Muscle layer of colon (tissue), 2 donors: ENCODE data around the gene CLIC3.

Experiments
- H3K27ac ChIP-seq: one replicate; pipeline ENCODE4 v1.7.0; 2013; ENCODE audit warnings: low read depth, mild to moderate bottlenecking, low read length, moderate library complexity
- H3K27me3 ChIP-seq, 2 donors: one replicate each; pipeline ENCODE4 v1.7.0; 2013; ENCODE audit warnings: low read length in 2 of 2, mild to moderate bottlenecking in 2 of 2; ENCODE audit not compliant: insufficient read depth in 2 of 2, control insufficient read depth in 1 of 2
- H3K36me3 ChIP-seq: one replicate; pipeline ENCODE4 v1.7.0; 2013; ENCODE audit warnings: mild to moderate bottlenecking, low read length; ENCODE audit not compliant: insufficient read depth
- H3K4me1 ChIP-seq: one replicate; pipeline ENCODE4 v1.7.0; 2013; ENCODE audit warnings: mild to moderate bottlenecking, low read length; ENCODE audit not compliant: insufficient read depth
- H3K4me3 ChIP-seq, 2 donors: one replicate each; pipeline ENCODE4 v1.7.0; 2013; ENCODE audit warnings: low read length in 2 of 2, low read depth in 1 of 2, mild to moderate bottlenecking in 1 of 2, moderate library complexity in 1 of 2
- H3K9ac ChIP-seq: one replicate; pipeline ENCODE4 v1.7.0; 2013; ENCODE audit warnings: low read length
- H3K9me3 ChIP-seq: one replicate; pipeline ENCODE4 v1.7.0; 2013; ENCODE audit warnings: mild to moderate bottlenecking, low read length
- donor health status: abdominal sarcoma.
- donor health status: Adenocarcinoma of cecum.

CLIC3 gene

GRCh38 chr9:137014166-137014565, 17.8 kb upstream of the CLIC3 start:
- no peaks in the 10 kb centered on the region for H3K9me3 ChIP-seq
- no peaks in the 10 kb centered on the region for H3K4me1 ChIP-seq
- H3K9ac ChIP-seq, result no peak overlapping the region
- no peak overlapping the region for H3K27ac ChIP-seq
- no peak overlapping the region for H3K4me3 ChIP-seq
- H3K36me3 ChIP-seq, result peaks cover 9% of the 10 kb centered on the region
- H3K27me3 ChIP-seq, result no peaks in the 10 kb centered on the region

- no peaks in the 10 kb centered on the region for H3K27me3 ChIP-seq
- H3K36me3 ChIP-seq, result peaks cover 9% of the 10 kb centered on the region
- H3K4me3 ChIP-seq, result no peak overlapping the region
- no peaks in the 10 kb centered on the region for H3K4me1 ChIP-seq
- H3K9ac ChIP-seq, result no peak overlapping the region
- no peak overlapping the region for H3K27ac ChIP-seq
- no peaks in the 10 kb centered on the region for H3K9me3 ChIP-seq
Measured at GRCh38 chr9:137013571-137013940, 17.2 kb upstream of the CLIC3 start.

GRCh38 chr9:137012694-137013570, 16.6 kb upstream of the CLIC3 start:
- no peaks in the 10 kb centered on the region for H3K9me3 ChIP-seq
- no peaks in the 10 kb centered on the region for H3K4me1 ChIP-seq
- H3K27me3 ChIP-seq, result no peaks in the 10 kb centered on the region
- no peak overlapping the region for H3K4me3 ChIP-seq
- H3K27ac ChIP-seq, result no peak overlapping the region
- H3K9ac ChIP-seq, result no peak overlapping the region
- peaks cover 9% of the 10 kb centered on the region for H3K36me3 ChIP-seq

GRCh38 chr9:137011907-137012675, 15.7 kb upstream of the CLIC3 start:
- no peaks in the 10 kb centered on the region for H3K27me3 ChIP-seq
- no peak overlapping the region for H3K9ac ChIP-seq
- H3K36me3 ChIP-seq, result peaks cover 9% of the 10 kb centered on the region
- no peaks in the 10 kb centered on the region for H3K9me3 ChIP-seq
- H3K27ac ChIP-seq, result no peak overlapping the region
- no peaks in the 10 kb centered on the region for H3K4me1 ChIP-seq
- H3K4me3 ChIP-seq, result no peak overlapping the region

GRCh38 chr9:137011156-137011555, 14.8 kb upstream of the CLIC3 start:
- no peak overlapping the region for H3K9ac ChIP-seq
- H3K36me3 ChIP-seq, result peaks cover 9% of the 10 kb centered on the region
- H3K4me3 ChIP-seq, result no peak overlapping the region
- H3K4me1 ChIP-seq, result no peaks in the 10 kb centered on the region
- H3K27ac ChIP-seq, result no peak overlapping the region
- no peaks in the 10 kb centered on the region for H3K27me3 ChIP-seq
- no peaks in the 10 kb centered on the region for H3K9me3 ChIP-seq

- Histone ChIP-seq H3K9me3 (no peaks in the 10 kb centered on the region), H3K36me3 (peaks cover 9% of the 10 kb centered on the region), H3K4me3 (no peak overlapping the region), H3K27me3 (no peaks in the 10 kb centered on the region), H3K27ac (no peak overlapping the region), H3K4me1 (no peaks in the 10 kb centered on the region), H3K9ac (no peak overlapping the region)
Measured at GRCh38 chr9:137009938-137010732, 13.8 kb upstream of the CLIC3 start.

- H3K9ac ChIP-seq, result no peak overlapping the region
- peaks cover 9% of the 10 kb centered on the region for H3K36me3 ChIP-seq
- no peaks in the 10 kb centered on the region for H3K27me3 ChIP-seq
- H3K9me3 ChIP-seq, result no peaks in the 10 kb centered on the region
- H3K4me3 ChIP-seq, result no peak overlapping the region
- H3K4me1 ChIP-seq, result no peaks in the 10 kb centered on the region
- no peak overlapping the region for H3K27ac ChIP-seq
Measured at GRCh38 chr9:137009217-137009616, 12.8 kb upstream of the CLIC3 start.

GRCh38 chr9:137008312-137008711, 11.9 kb upstream of the CLIC3 start:
- H3K27ac ChIP-seq, result no peak overlapping the region

GRCh38 chr9:137007816-137008270, 11.5 kb upstream of the CLIC3 start:
- no peak overlapping the region for H3K9ac ChIP-seq
- no peaks in the 10 kb centered on the region for H3K4me1 ChIP-seq
- H3K9me3 ChIP-seq, result no peaks in the 10 kb centered on the region
- H3K27ac ChIP-seq, result no peak overlapping the region
- H3K36me3 ChIP-seq, result peaks cover 9% of the 10 kb centered on the region
- H3K4me3 ChIP-seq, result no peak overlapping the region
- no peaks in the 10 kb centered on the region for H3K27me3 ChIP-seq

More at GRCh38 chr9:137008312-137008711, 11.9 kb upstream of the CLIC3 start:
- no peaks in the 10 kb centered on the region for H3K4me1 ChIP-seq
- no peaks in the 10 kb centered on the region for H3K9me3 ChIP-seq
- H3K36me3 ChIP-seq, result peaks cover 9% of the 10 kb centered on the region
- H3K27me3 ChIP-seq, result no peaks in the 10 kb centered on the region
- H3K9ac ChIP-seq, result no peak overlapping the region
- H3K4me3 ChIP-seq, result no peak overlapping the region

- H3K36me3 ChIP-seq, result peaks cover 9% of the 10 kb centered on the region
- H3K9ac ChIP-seq, result no peak overlapping the region
- no peak overlapping the region for H3K27ac ChIP-seq
- no peaks in the 10 kb centered on the region for H3K27me3 ChIP-seq
- no peaks in the 10 kb centered on the region for H3K9me3 ChIP-seq
- H3K4me3 ChIP-seq, result no peak overlapping the region
- H3K4me1 ChIP-seq, result no peaks in the 10 kb centered on the region
Measured at GRCh38 chr9:137007108-137007815, 10.9 kb upstream of the CLIC3 start.
